EL (cell line): Measurements from ENCODE around the gene SLC25A41.

ENCODE experiments used
- DNase-seq: peaks from one replicate; pipeline ENCODE4 v3.0.0-alpha.2; 2016

SLC25A41 gene

GRCh38 chr19:6425732-6426620 lies 7.6 kb downstream of the SLC25A41 start:
- no peak for DNase-seq

- peak; percentile 100 for DNase-seq
Measured at GRCh38 chr19:6424939-6425731, 8.4 kb downstream of the SLC25A41 start.

GRCh38 chr19:6424195-6424938 lies 9.2 kb downstream of the SLC25A41 start, which contains the start of gene KHSRP:
TSS of gene KHSRP (minus strand) at chr19:6424811. CDS start at chr19:6424701, 110 bp downstream.
- peak; percentile 13 for DNase-seq

- peak; percentile 70 for DNase-seq
Measured at GRCh38 chr19:6423499-6424194, 9.9 kb downstream of the SLC25A41 start.

- no peak for DNase-seq
Measured at GRCh38 chr19:6421075-6422014, 12.2 kb downstream of the SLC25A41 start.

- DNase-seq, result no peak
Measured at GRCh38 chr19:6418562-6418932, 15.0 kb downstream of the SLC25A41 start.

- no peak for DNase-seq
Measured at GRCh38 chr19:6417713-6418561, 15.6 kb downstream of the SLC25A41 start.

GRCh38 chr19:6416658-6417405 lies 16.7 kb downstream of the SLC25A41 start:
- DNase-seq, result no peak

GRCh38 chr19:6415591-6416190 lies 17.9 kb downstream of the SLC25A41 start:
- DNase-seq, result no peak

GRCh38 chr19:6414793-6415590 lies 18.6 kb downstream of the SLC25A41 start:
- no peak for DNase-seq

- DNase-seq, result no peak
Measured at GRCh38 chr19:6413721-6414643, 19.6 kb downstream of the SLC25A41 start.

GRCh38 chr19:6413291-6413690 lies 20.3 kb downstream of the SLC25A41 start:
- no peak for DNase-seq

GRCh38 chr19:6412447-6413091 lies 21.0 kb downstream of the SLC25A41 start:
- peak; percentile 29 for DNase-seq

GRCh38 chr19:6412061-6412446 lies 21.5 kb downstream of the SLC25A41 start:
- no peak for DNase-seq

GRCh38 chr19:6409346-6409745 lies 24.2 kb downstream of the SLC25A41 start:
- no peak for DNase-seq

- no peak for DNase-seq
Measured at GRCh38 chr19:6406401-6406800, 27.2 kb downstream of the SLC25A41 start.
